ENCODE results near the gene ZNF593. TPM values are rescaled to one million over a fixed set of nuclear protein-coding genes. Genes with fewer than 3 reads are reported as not detected.

The ZNF593 gene
- polyA plus RNA-seq, 2 of the 4 experiments (the other 2 are of a cell fraction): 27.2 to 45.4 TPM

GRCh38 chr1:26132128-26132833, 37.4 kb upstream of the ZNF593 start:
- Histone ChIP-seq H3K9me3 (no peaks in the 10 kb centered on the region), H3K4me1 (no peaks in the 10 kb centered on the region), H3K4me2 (no peak overlapping the region), H3K27ac (no peak overlapping the region), H3K4me3 (no peak overlapping the region)
- FAIRE-seq (no peak), DNase-seq (ENCODE audit: low read depth in 1 of 2, low spot score in 1 of 2) (peak in 1 of 2 experiments; percentile 32), ATAC-seq (no peak)
- ChIA-PET CTCF (interaction anchor here (1.1 to 4.5 kb wide), 2 partner anchors 10 to 13 kb away, joined by 3 to 24 read pairs; no protein-coding TSS in a partner anchor), POLR2A (no interaction called here)
- WGBS (ENCODE audit: missing lambda C conversion rate): 60% methylated on average over 5 of the region's 5 CpGs
- TF ChIP-seq RFX5 (IDR thresholded peaks at IDR 0.05) (peak; percentile 54; the same call in 1 of the 2 replicates), RARB (CRISPR knock-in tag; IDR thresholded peaks at IDR 0.05) (no peak)

DNA sequence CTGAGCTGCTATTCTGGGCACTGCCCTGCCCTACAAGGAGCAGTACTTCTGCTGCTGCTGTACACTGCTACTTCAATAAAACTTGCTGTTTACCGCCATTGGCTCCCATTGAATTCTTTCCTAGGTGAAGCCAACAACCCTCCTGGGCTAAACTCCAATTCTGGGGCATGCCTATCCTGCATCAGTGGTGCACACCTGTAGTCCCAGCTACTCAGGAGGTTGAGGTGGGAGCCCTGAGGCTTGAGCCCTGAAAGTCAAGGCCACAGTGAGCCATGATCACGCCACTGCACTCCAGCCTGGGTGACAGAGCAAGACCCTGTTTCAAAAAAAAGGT, 36.9 kb upstream of the ZNF593 start:
- no peak overlapping the region for H3K27ac ChIP-seq
- H3K4me2 ChIP-seq: no peak overlapping the region
- no peaks in the 10 kb centered on the region for H3K9me3 ChIP-seq
- ATAC-seq (no peak), FAIRE-seq (no peak), DNase-seq (ENCODE audit: low read depth in 1 of 2, low spot score in 1 of 2) (no peak)
- ChIA-PET CTCF (interaction anchor here (0.7 to 4.5 kb wide), 3 partner anchors 10 to 33 kb away, joined by 3 to 24 read pairs (median 3); no protein-coding TSS in a partner anchor), POLR2A (no interaction called here)
- WGBS (ENCODE audit: missing lambda C conversion rate): 100% methylated on average over 2 of the region's 2 CpGs
- H3K4me3 ChIP-seq: no peak overlapping the region
- TF ChIP-seq CBX8 (IDR thresholded peaks at IDR 0.05): no peak
- H3K4me1 ChIP-seq: no peaks in the 10 kb centered on the region

- TF ChIP-seq CEBPB (IDR thresholded peaks at IDR 0.05) (no peak), SMC3 (IDR thresholded peaks at IDR 0.05) (no peak), MAZ (IDR thresholded peaks at IDR 0.05; ENCODE audit: borderline replicate concordance, low read depth, low read length) (no peak), RARB (CRISPR knock-in tag; IDR thresholded peaks at IDR 0.05) (no peak), JUN (IDR thresholded peaks at IDR 0.05) (no peak), FOSB (CRISPR knock-in tag; IDR thresholded peaks at IDR 0.05) (no peak), HDAC2 (IDR thresholded peaks at IDR 0.05) (no peak)
- TF ChIP-seq, protein P1, sequence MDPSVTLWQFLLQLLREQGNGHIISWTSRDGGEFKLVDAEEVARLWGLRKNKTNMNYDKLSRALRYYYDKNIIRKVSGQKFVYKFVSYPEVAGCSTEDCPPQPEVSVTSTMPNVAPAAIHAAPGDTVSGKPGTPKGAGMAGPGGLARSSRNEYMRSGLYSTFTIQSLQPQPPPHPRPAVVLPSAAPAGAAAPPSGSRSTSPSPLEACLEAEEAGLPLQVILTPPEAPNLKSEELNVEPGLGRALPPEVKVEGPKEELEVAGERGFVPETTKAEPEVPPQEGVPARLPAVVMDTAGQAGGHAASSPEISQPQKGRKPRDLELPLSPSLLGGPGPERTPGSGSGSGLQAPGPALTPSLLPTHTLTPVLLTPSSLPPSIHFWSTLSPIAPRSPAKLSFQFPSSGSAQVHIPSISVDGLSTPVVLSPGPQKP (IDR thresholded peaks at IDR 0.05; ENCODE audit: low read depth, low read length): no peak
- ATAC-seq (no peak), FAIRE-seq (no peak), DNase-seq (ENCODE audit: low read depth in 1 of 2, low spot score in 1 of 2) (no peak)
- ChIA-PET POLR2A (no interaction called here), CTCF (interaction anchor here (0.6 kb wide), 1 partner anchor 63 kb away, joined by 4 read pairs; no protein-coding TSS in a partner anchor)
- Histone ChIP-seq H3K27ac (no peak overlapping the region), H3K4me3 (no peak overlapping the region), H3K9me3 (no peaks in the 10 kb centered on the region), H3K4me2 (no peak overlapping the region), H3K4me1 (no peaks in the 10 kb centered on the region)
- 72% methylated on average over 3 of the region's 3 CpGs for WGBS (ENCODE audit: missing lambda C conversion rate)
These were observed 35.2 kb upstream of the ZNF593 start for GRCh38 chr1:26134466-26134865.

DNA sequence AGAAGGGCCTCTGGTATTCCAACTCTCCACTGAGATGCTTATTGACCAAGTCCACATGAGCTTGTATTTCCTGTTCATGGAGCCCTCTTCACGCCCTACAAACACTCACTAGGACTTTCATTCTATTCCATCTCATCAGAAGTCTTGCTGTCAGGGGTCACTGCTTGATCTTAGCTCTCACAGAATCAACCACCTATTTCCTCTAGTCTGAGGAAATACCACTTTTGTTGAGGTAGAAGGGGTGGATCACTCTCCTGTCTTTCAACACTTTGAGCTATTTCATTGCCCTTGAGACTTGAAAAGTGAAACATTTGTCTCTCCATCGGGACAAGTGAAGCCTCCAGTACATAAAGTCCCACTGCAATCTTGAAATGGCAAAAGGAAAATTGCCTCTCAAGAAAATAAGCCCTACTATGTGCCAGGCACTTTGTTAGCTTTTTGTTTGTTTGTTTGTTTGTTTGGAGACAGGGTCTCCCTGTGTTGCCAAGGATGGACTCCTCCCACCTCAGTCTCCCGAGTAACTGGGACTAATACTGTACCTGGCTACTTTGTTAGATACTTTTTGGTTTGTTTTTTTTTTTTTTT, 30.6 kb upstream of the ZNF593 start:
- H3K27ac ChIP-seq: no peak overlapping the region
- H3K4me1 ChIP-seq: no peaks in the 10 kb centered on the region
- POLR2A ChIA-PET: no interaction called here
- no peak overlapping the region for H3K4me3 ChIP-seq
- no peaks in the 10 kb centered on the region for H3K9me3 ChIP-seq
- CTCF ChIA-PET: interaction anchor here (0.6 to 2.1 kb wide), 10 partner anchors 12 to 104 kb away, joined by 3 to 9 read pairs (median 4); no protein-coding TSS in a partner anchor
- ATAC-seq: no peak
- DNase-seq (ENCODE audit: low read depth in 1 of 2, low spot score in 1 of 2): no peak
- WGBS (ENCODE audit: missing lambda C conversion rate): 48% methylated on average over 3 of the region's 3 CpGs
- no peak overlapping the region for H3K4me2 ChIP-seq
- FAIRE-seq: no peak
- TF ChIP-seq, protein P2, sequence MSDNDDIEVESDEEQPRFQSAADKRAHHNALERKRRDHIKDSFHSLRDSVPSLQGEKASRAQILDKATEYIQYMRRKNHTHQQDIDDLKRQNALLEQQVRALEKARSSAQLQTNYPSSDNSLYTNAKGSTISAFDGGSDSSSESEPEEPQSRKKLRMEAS (IDR thresholded peaks at IDR 0.05): no peak
- TF ChIP-seq CBX8 (IDR thresholded peaks at IDR 0.05): no peak
- no peak for TF ChIP-seq GATA3 (IDR thresholded peaks at IDR 0.05; ENCODE audit: borderline replicate concordance)
- TF ChIP-seq HOXB5 (CRISPR knock-in tag; IDR thresholded peaks at IDR 0.05): no peak
- no peak for TF ChIP-seq RCOR1 (IDR thresholded peaks at IDR 0.05; ENCODE audit: low read depth, low read length)
- TF ChIP-seq HMGXB4 (CRISPR knock-in tag; IDR thresholded peaks at IDR 0.05; ENCODE audit: borderline replicate concordance): no peak
- TF ChIP-seq CBX2 (IDR thresholded peaks at IDR 0.05; ENCODE audit: borderline replicate concordance, low read depth): no peak
- TF ChIP-seq FOXS1 (CRISPR knock-in tag; IDR thresholded peaks at IDR 0.05): no peak
- TF ChIP-seq ESRRA (IDR thresholded peaks at IDR 0.05; ENCODE audit: borderline replicate concordance, low read length): no peak
- no peak for TF ChIP-seq HES2 (IDR thresholded peaks at IDR 0.05)
- TF ChIP-seq HDAC2 (IDR thresholded peaks at IDR 0.05): no peak
- TF ChIP-seq ZNF302 (CRISPR knock-in tag; IDR thresholded peaks at IDR 0.05): no peak
- TF ChIP-seq TFCP2L1 (CRISPR knock-in tag; IDR thresholded peaks at IDR 0.05): no peak
- no peak for TF ChIP-seq BHLHE40 (IDR thresholded peaks at IDR 0.05; ENCODE audit: low read depth, low read length)
- no peak for TF ChIP-seq RAD21 (conservative IDR thresholded peaks at IDR 0.05 in 1 of 2, IDR thresholded peaks at IDR 0.05 in 1 of 2)
- TF ChIP-seq ZSCAN20 (CRISPR knock-in tag; IDR thresholded peaks at IDR 0.05): no peak
